ENCODE results near the gene ZNF284. TPM values are rescaled to one million over a fixed set of nuclear protein-coding genes. Genes with fewer than 3 reads are reported as not detected.

Gene ZNF284
- total RNA-seq, 1 donor from 2014 or later: 2.2 TPM

GRCh38 chr19:44107751-44108150 is 35.8 kb downstream of the ZNF284 start:
- peaks cover 5 to 58% of the 10 kb centered on the region in 2 donors for H3K36me3 ChIP-seq
- TF ChIP-seq POLR2AphosphoS5 (IDR thresholded peaks at IDR 0.05; ENCODE audit: insufficient read depth in 1 of 2, low read depth in 1 of 2) (no peak), POLR2A (IDR thresholded peaks at IDR 0.05) (no peak)
- TF ChIP-seq, protein P1, sequence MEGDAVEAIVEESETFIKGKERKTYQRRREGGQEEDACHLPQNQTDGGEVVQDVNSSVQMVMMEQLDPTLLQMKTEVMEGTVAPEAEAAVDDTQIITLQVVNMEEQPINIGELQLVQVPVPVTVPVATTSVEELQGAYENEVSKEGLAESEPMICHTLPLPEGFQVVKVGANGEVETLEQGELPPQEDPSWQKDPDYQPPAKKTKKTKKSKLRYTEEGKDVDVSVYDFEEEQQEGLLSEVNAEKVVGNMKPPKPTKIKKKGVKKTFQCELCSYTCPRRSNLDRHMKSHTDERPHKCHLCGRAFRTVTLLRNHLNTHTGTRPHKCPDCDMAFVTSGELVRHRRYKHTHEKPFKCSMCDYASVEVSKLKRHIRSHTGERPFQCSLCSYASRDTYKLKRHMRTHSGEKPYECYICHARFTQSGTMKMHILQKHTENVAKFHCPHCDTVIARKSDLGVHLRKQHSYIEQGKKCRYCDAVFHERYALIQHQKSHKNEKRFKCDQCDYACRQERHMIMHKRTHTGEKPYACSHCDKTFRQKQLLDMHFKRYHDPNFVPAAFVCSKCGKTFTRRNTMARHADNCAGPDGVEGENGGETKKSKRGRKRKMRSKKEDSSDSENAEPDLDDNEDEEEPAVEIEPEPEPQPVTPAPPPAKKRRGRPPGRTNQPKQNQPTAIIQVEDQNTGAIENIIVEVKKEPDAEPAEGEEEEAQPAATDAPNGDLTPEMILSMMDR (IDR thresholded peaks at IDR 0.05): no peak
- peaks cover 53% of the 10 kb centered on the region for H3K9me3 ChIP-seq
- DNase-seq (ENCODE audit: extremely low spot score in 2 of 2): no peak
- intact Hi-C loops (cut with DNase I): no loop called here
- H3K27me3 ChIP-seq: no peaks in the 10 kb centered on the region
- no peak overlapping the region for H3K27ac ChIP-seq
- H3K4me1 ChIP-seq: no peaks in the 10 kb centered on the region
- H3K4me3 ChIP-seq: no peak overlapping the region

DNA sequence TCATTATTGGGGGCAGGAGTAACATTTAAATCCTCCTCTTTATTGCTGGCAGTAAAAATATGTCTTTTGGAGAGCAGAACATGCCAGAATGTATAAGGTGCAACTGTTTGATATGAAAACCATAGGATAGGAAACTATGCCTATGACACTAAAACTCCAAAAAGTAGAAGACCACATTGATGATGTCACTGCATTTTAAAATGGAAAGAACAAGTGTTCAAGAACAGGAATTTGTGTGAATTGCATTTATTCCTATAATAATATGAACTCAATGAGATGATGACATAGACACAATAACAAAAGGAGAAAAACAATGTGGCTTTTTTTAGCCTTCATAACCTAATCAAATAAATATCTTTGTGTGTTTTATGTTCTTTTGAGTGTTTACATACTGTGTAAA is 37.5 kb downstream of the ZNF284 start:
- intact Hi-C loops (cut with DNase I): no loop called here
- no peaks in the 10 kb centered on the region for H3K27me3 ChIP-seq
- H3K36me3 ChIP-seq: peaks cover 5 to 41% of the 10 kb centered on the region in 2 donors
- H3K4me3 ChIP-seq: no peak overlapping the region
- no peak for DNase-seq (ENCODE audit: extremely low spot score in 2 of 2)
- peaks cover 46% of the 10 kb centered on the region for H3K9me3 ChIP-seq
- peaks cover 7% of the 10 kb centered on the region for H3K4me1 ChIP-seq
- no peak overlapping the region for H3K27ac ChIP-seq
- TF ChIP-seq POLR2AphosphoS5 (IDR thresholded peaks at IDR 0.05; ENCODE audit: insufficient read depth in 1 of 2, low read depth in 1 of 2): no peak
- TF ChIP-seq POLR2A (IDR thresholded peaks at IDR 0.05): no peak
- TF ChIP-seq, protein P1 (IDR thresholded peaks at IDR 0.05): no peak

GRCh38 chr19:44111910-44112463 is 40.0 kb downstream of the ZNF284 start:
- Histone ChIP-seq H3K4me1 (peaks cover 10% of the 10 kb centered on the region), H3K27me3 (no peaks in the 10 kb centered on the region), H3K4me3 (peak overlapping the region; percentile 2 to 65), H3K9me3 (peaks cover 23% of the 10 kb centered on the region), H3K27ac (no peak overlapping the region), H3K36me3 (peaks cover 0 to 32% of the 10 kb centered on the region in 2 donors)
- intact Hi-C loops (cut with DNase I): loop anchor here (2.0 kb wide), 1 partner anchor 101 kb away; the partner anchor contains the start of gene ZNF227
- DNase-seq (ENCODE audit: extremely low spot score in 2 of 2): no peak
- no peak for TF ChIP-seq POLR2A (IDR thresholded peaks at IDR 0.05)
- TF ChIP-seq POLR2AphosphoS5 (IDR thresholded peaks at IDR 0.05; ENCODE audit: insufficient read depth in 1 of 2, low read depth in 1 of 2): no peak
- TF ChIP-seq, protein P1 (IDR thresholded peaks at IDR 0.05): no peak

GRCh38 chr19:44112802-44113137 is 40.8 kb downstream of the ZNF284 start:
- H3K36me3 ChIP-seq: peaks cover 0 to 32% of the 10 kb centered on the region in 2 donors
- peak overlapping the region; percentile 65 to 71 for H3K4me3 ChIP-seq
- TF ChIP-seq, protein P1 (IDR thresholded peaks at IDR 0.05): no peak
- TF ChIP-seq POLR2A (IDR thresholded peaks at IDR 0.05): no peak
- no peak for TF ChIP-seq POLR2AphosphoS5 (IDR thresholded peaks at IDR 0.05; ENCODE audit: insufficient read depth in 1 of 2, low read depth in 1 of 2)
- H3K4me1 ChIP-seq: peaks cover 10% of the 10 kb centered on the region
- intact Hi-C loops (cut with DNase I): loop anchor here (2.0 kb wide), 1 partner anchor 100 kb away; the partner anchor contains the start of gene ZNF227
- no peak for DNase-seq (ENCODE audit: extremely low spot score in 2 of 2)
- peak overlapping the region; percentile 22 for H3K27ac ChIP-seq
- H3K9me3 ChIP-seq: peaks cover 15% of the 10 kb centered on the region
- H3K27me3 ChIP-seq: no peaks in the 10 kb centered on the region

- peak within 1 kb of the TSS; percentile 65 to 71 for H3K4me3 ChIP-seq
- peaks cover 0 to 32% of the 10 kb centered on the region in 2 donors for H3K36me3 ChIP-seq
- peak within 1 kb of the TSS; percentile 22 for H3K27ac ChIP-seq
- H3K4me1 ChIP-seq: peaks cover 10% of the 10 kb centered on the region
- H3K27me3 ChIP-seq: no peaks in the 10 kb centered on the region
- TF ChIP-seq, protein P1 (IDR thresholded peaks at IDR 0.05): peak in 1 of 3 experiments; percentile 2
- peak; percentile 68 to 99 for TF ChIP-seq POLR2AphosphoS5 (IDR thresholded peaks at IDR 0.05; ENCODE audit: insufficient read depth in 1 of 2, low read depth in 1 of 2)
- no peak for TF ChIP-seq POLR2A (IDR thresholded peaks at IDR 0.05)
- DNase-seq (ENCODE audit: extremely low spot score in 2 of 2): peak in 1 of 2 donors; percentile 98
- H3K9me3 ChIP-seq: peaks cover 10% of the 10 kb centered on the region
- intact Hi-C loops (cut with DNase I): loop anchor here (2.0 kb wide), 1 partner anchor 100 kb away; the partner anchor contains the start of gene ZNF227
Observed at GRCh38 chr19:44113138-44113783, 41.3 kb downstream of the ZNF284 start, which contains the start of gene ZNF225. Gene ZNF225, plus strand, starts transcription at chr19:44113399. Its CDS starts 2,429 bp downstream, at chr19:44115828.
